ENCODE measurements around the gene NR0B1. TPM values are rescaled to one million over a fixed set of nuclear protein-coding genes. Genes with fewer than 3 reads are reported as not detected.
A peak's percentile ranks its signal among the peaks of the same experiment; 100 is the strongest.

NR0B1 gene
- total RNA-seq (0.20 and 0.63 TPM in 2 replicates), polyA plus RNA-seq (0.23 and 0.46 TPM in 2 replicates)

- no peaks in the 10 kb centered on the region for H3K9me2 ChIP-seq (replicated peaks; ENCODE audit: insufficient read depth)
- WGBS (ENCODE audit: low lambda C conversion rate, missing lambda C conversion rate): 43% methylated on average over 43 of the region's 46 CpGs
- H3K36me3 ChIP-seq (replicated peaks; ENCODE audit: insufficient read depth, low read depth): no peaks in the 10 kb centered on the region
- peaks cover 5% of the 10 kb centered on the region for H3K4me1 ChIP-seq (ENCODE audit: insufficient read depth)
- H3K4me3 ChIP-seq: no peak within 1 kb of the TSS
- peak within 1 kb of the TSS; percentile 87 for H3K4me2 ChIP-seq
- H3K27me3 ChIP-seq: peaks cover 9% of the 10 kb centered on the region
- no peak within 1 kb of the TSS for H3K27ac ChIP-seq
- H3K79me2 ChIP-seq: no peaks in the 10 kb centered on the region
- DNase-seq (ENCODE audit: low spot score): peak; percentile 18
- H4K20me1 ChIP-seq (ENCODE audit: insufficient read depth, poor library complexity, severe bottlenecking): no peaks in the 10 kb centered on the region
- H3K9me3 ChIP-seq (ENCODE audit: low read depth): no peaks in the 10 kb centered on the region
- TF ChIP-seq CTCF (IDR thresholded peaks at IDR 0.05; ENCODE audit: poor library complexity) (no peak), EZH2phosphoT487 (IDR thresholded peaks at IDR 0.05; ENCODE audit: low read depth, severe bottlenecking, unreplicated experiment) (no peak), EZH2 (IDR thresholded peaks at IDR 0.05; ENCODE audit: borderline replicate concordance) (no peak)
- peak within 1 kb of the TSS; percentile 26 for H2AFZ ChIP-seq
Observed at GRCh38 chrX:30309139-30309571, at the start of gene NR0B1. Gene NR0B1, minus strand, starts transcription at chrX:30309390. Its CDS starts 27 bp downstream, at chrX:30309363.

- no peaks in the 10 kb centered on the region for H3K9me2 ChIP-seq (replicated peaks; ENCODE audit: insufficient read depth)
- no peak overlapping the region for H3K27ac ChIP-seq
- H2AFZ ChIP-seq: no peak overlapping the region
- H3K36me3 ChIP-seq (replicated peaks; ENCODE audit: insufficient read depth, low read depth): no peaks in the 10 kb centered on the region
- no peaks in the 10 kb centered on the region for H3K9me3 ChIP-seq (ENCODE audit: low read depth)
- H3K79me2 ChIP-seq: no peaks in the 10 kb centered on the region
- TF ChIP-seq EZH2 (IDR thresholded peaks at IDR 0.05; ENCODE audit: borderline replicate concordance) (no peak), CTCF (IDR thresholded peaks at IDR 0.05; ENCODE audit: poor library complexity) (no peak), EZH2phosphoT487 (IDR thresholded peaks at IDR 0.05; ENCODE audit: low read depth, severe bottlenecking, unreplicated experiment) (no peak)
- no peaks in the 10 kb centered on the region for H3K27me3 ChIP-seq
- H3K4me2 ChIP-seq: no peak overlapping the region
- DNase-seq (ENCODE audit: low spot score): no peak
- H3K4me3 ChIP-seq: no peak overlapping the region
- H3K4me1 ChIP-seq (ENCODE audit: insufficient read depth): no peaks in the 10 kb centered on the region
- no peaks in the 10 kb centered on the region for H4K20me1 ChIP-seq (ENCODE audit: insufficient read depth, poor library complexity, severe bottlenecking)
Observed at GRCh38 chrX:30349946-30350345, 40.8 kb upstream of the NR0B1 start.

- WGBS (ENCODE audit: low lambda C conversion rate, missing lambda C conversion rate): 46% methylated on average over 4 of the region's 4 CpGs
- Histone ChIP-seq H3K36me3 (replicated peaks; ENCODE audit: insufficient read depth, low read depth) (no peaks in the 10 kb centered on the region), H3K27me3 (no peaks in the 10 kb centered on the region), H3K4me1 (ENCODE audit: insufficient read depth) (no peaks in the 10 kb centered on the region), H3K9me2 (replicated peaks; ENCODE audit: insufficient read depth) (no peaks in the 10 kb centered on the region), H4K20me1 (ENCODE audit: insufficient read depth, poor library complexity, severe bottlenecking) (no peaks in the 10 kb centered on the region), H3K4me3 (no peak overlapping the region), H2AFZ (no peak overlapping the region), H3K4me2 (no peak overlapping the region), H3K27ac (no peak overlapping the region), H3K9me3 (ENCODE audit: low read depth) (no peaks in the 10 kb centered on the region), H3K79me2 (no peaks in the 10 kb centered on the region)
- no peak for DNase-seq (ENCODE audit: low spot score)
- TF ChIP-seq EZH2 (IDR thresholded peaks at IDR 0.05; ENCODE audit: borderline replicate concordance) (no peak), CTCF (IDR thresholded peaks at IDR 0.05; ENCODE audit: poor library complexity) (no peak), EZH2phosphoT487 (IDR thresholded peaks at IDR 0.05; ENCODE audit: low read depth, severe bottlenecking, unreplicated experiment) (no peak)
Observed at GRCh38 chrX:30343206-30343605, 34.0 kb upstream of the NR0B1 start.

GRCh38 chrX:30340753-30341152 lies 31.6 kb upstream of the NR0B1 start:
- Histone ChIP-seq H3K4me2 (no peak overlapping the region), H4K20me1 (ENCODE audit: insufficient read depth, poor library complexity, severe bottlenecking) (no peaks in the 10 kb centered on the region), H3K27me3 (no peaks in the 10 kb centered on the region), H3K27ac (no peak overlapping the region), H3K4me1 (ENCODE audit: insufficient read depth) (no peaks in the 10 kb centered on the region), H3K9me2 (replicated peaks; ENCODE audit: insufficient read depth) (no peaks in the 10 kb centered on the region), H3K9me3 (ENCODE audit: low read depth) (no peaks in the 10 kb centered on the region), H2AFZ (no peak overlapping the region), H3K4me3 (no peak overlapping the region), H3K36me3 (replicated peaks; ENCODE audit: insufficient read depth, low read depth) (no peaks in the 10 kb centered on the region), H3K79me2 (no peaks in the 10 kb centered on the region)
- no peak for DNase-seq (ENCODE audit: low spot score)
- TF ChIP-seq EZH2 (IDR thresholded peaks at IDR 0.05; ENCODE audit: borderline replicate concordance) (no peak), EZH2phosphoT487 (IDR thresholded peaks at IDR 0.05; ENCODE audit: low read depth, severe bottlenecking, unreplicated experiment) (no peak), CTCF (IDR thresholded peaks at IDR 0.05; ENCODE audit: poor library complexity) (no peak)
- WGBS (ENCODE audit: low lambda C conversion rate, missing lambda C conversion rate): 89% methylated on average over 7 of the region's 7 CpGs

Data from hepatocyte (in vitro differentiated cells).